ENCODE results near the gene SASH3.

The SASH3 gene

DNA sequence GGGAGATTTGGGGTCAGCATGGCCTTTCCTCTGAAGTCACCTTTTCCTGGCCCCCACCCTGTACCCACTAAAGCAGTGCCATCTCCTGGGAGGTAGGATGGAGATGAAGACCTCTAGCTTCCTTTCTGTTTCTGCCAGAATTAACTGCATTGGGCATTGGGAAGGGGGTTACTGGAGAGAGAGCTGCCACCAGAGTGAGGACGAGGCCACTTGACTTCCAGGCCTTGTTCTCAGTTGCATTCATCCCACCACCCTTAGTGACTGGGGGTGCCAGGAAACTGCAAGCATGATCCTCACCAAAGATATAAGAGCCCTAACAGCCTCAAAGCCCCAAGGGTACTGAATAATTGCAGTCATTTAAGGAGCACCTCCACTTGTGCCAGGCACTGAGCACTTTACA is 15.8 kb downstream of the SASH3 start:
- TF ChIP-seq GATA1 (IDR thresholded peaks at IDR 0.05; ENCODE audit: low read depth, low read length) = no peak
- TF ChIP-seq POLR2A (IDR thresholded peaks at IDR 0.05; ENCODE audit: low read length) = no peak

DNA sequence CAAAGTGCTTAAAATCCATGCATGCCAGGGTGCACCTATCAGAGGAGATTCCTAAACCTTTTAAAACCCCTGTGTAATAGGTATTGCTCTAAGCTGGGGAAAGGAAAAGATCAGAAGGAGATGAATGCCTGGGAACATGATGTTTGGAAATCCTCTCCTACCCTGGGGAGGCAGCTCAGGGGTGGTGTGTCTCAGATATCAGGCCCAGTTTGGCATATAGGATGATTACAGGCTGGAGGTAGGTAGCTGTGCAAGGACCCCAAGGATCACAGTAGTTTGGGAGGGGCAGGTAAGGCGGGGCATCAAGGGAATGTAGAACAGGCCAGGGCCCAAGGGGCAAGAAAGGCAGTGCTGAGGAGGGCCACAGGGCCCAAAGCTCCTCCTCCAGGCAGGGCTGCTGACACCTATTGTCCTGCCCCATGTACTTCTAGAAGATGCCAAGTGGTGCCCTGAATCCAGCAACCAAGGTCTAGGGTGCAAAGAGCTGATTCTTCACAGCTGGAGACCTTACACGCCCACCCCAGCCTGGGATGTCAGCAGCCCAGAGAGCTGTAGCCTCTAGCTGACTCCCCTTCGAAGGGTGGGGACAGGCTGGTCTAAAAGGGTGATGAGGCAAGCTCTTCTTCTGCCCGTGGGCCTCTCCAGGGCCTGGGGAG is 17.6 kb downstream of the SASH3 start:
- no peak for DNase-seq
- TF ChIP-seq POLR2A (IDR thresholded peaks at IDR 0.05; ENCODE audit: low read length) (no peak), GATA1 (IDR thresholded peaks at IDR 0.05; ENCODE audit: low read depth, low read length) (no peak)

More for the DNA sequence above, 15.8 kb downstream of the SASH3 start:
- no peak for DNase-seq

DNA sequence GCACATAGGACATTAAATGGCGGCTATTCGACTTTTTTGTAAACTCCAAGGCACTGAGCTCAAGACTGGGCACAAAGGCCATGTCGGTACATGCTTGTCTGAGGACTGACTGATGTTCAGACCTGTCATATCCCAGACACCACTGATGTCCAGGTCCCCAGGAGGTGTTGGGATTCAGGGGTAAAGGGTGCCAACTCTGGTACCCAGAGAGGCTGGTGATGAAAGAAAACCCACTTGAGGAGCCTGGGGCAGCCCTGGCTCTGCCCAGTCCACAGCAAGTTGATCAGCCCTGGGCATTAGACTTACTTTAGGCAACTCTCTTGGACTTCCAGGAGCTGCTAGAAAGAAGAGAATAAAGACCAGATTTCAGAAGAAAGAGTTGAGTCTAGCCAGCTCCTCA is 18.7 kb downstream of the SASH3 start:
- TF ChIP-seq POLR2A (IDR thresholded peaks at IDR 0.05; ENCODE audit: low read length) (no peak), GATA1 (IDR thresholded peaks at IDR 0.05; ENCODE audit: low read depth, low read length) (no peak)

GRCh38 chrX:129798888-129799287 is 19.1 kb downstream of the SASH3 start:
- no peak for TF ChIP-seq GATA1 (IDR thresholded peaks at IDR 0.05; ENCODE audit: low read depth, low read length)
- TF ChIP-seq POLR2A (IDR thresholded peaks at IDR 0.05; ENCODE audit: low read length) = no peak
- no peak for DNase-seq

More for the DNA sequence above, 18.7 kb downstream of the SASH3 start:
- DNase-seq = no peak

GRCh38 chrX:129800186-129800585 is 20.4 kb downstream of the SASH3 start:
- no peak for TF ChIP-seq POLR2A (IDR thresholded peaks at IDR 0.05; ENCODE audit: low read length)
- no peak for DNase-seq

- no peak for DNase-seq
- TF ChIP-seq GATA1 (IDR thresholded peaks at IDR 0.05; ENCODE audit: low read depth, low read length) (no peak), POLR2A (IDR thresholded peaks at IDR 0.05; ENCODE audit: low read length) (no peak)
Measured at GRCh38 chrX:129802863-129803262, 23.1 kb downstream of the SASH3 start.

DNA sequence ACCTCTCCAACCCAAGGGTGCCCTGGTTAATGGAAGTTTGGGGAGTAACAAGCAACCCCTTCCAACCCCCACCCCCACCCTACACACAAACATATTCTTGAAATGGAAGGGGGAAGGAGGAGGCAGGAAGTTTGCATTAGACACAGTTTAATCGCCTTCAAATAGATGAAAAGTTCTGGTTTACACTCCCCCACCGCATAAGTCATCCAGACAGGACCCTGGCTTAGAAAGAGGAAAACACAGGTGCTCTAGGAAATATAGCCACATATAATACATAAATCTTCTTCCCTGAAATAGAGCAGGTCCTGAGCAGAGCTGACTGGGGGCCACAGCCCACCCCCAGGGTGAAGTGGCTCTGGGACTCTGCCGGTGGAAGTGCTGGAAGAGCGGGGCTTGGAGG is 25.1 kb downstream of the SASH3 start:
- DNase-seq = no peak
- TF ChIP-seq POLR2A (IDR thresholded peaks at IDR 0.05; ENCODE audit: low read length) (no peak), GATA1 (IDR thresholded peaks at IDR 0.05; ENCODE audit: low read depth, low read length) (no peak)

GRCh38 chrX:129808158-129808828 is 28.5 kb downstream of the SASH3 start:
- TF ChIP-seq GATA1 (IDR thresholded peaks at IDR 0.05; ENCODE audit: low read depth, low read length) = no peak
- TF ChIP-seq POLR2A (IDR thresholded peaks at IDR 0.05; ENCODE audit: low read length) = no peak
- no peak for DNase-seq

GRCh38 chrX:129808829-129809796 is 29.4 kb downstream of the SASH3 start:
- DNase-seq = no peak
- TF ChIP-seq POLR2A (IDR thresholded peaks at IDR 0.05; ENCODE audit: low read length) = no peak
- no peak for TF ChIP-seq GATA1 (IDR thresholded peaks at IDR 0.05; ENCODE audit: low read depth, low read length)

DNA sequence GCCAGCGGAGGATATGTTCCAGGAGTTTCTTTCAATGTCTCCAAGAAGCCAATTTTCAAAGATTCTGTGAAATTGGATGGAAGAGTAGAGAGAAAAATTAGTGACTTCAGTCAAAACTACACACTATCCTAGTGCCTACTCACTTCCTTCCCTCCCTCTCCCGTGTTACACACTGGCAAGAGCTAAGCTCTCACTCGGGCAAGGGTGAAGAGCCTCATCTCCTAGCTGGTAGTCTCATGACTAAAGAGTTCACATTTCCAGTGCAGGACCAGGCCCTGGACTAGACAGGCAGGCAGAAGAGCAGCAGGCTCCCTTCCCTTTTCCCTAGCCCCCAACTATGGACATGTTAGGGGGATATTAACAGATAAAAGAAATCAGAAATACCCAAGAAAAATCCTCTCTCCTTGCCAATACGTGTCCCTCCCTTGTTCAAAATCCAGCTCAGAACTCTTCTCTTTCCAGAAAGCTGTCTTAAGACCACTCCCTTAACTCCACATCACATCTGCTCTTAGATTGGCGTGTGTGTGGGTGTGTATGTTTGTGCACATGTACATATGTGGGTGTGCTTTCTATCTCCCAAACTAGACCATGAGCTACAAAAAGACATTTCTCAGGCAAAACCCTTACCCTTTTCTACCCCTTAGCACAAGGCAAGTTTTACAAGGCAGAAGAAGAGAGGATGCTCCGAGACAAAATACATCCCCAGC is 34.1 kb downstream of the SASH3 start:
- no peak for DNase-seq
- TF ChIP-seq GATA1 (IDR thresholded peaks at IDR 0.05; ENCODE audit: low read depth, low read length) = no peak

DNA sequence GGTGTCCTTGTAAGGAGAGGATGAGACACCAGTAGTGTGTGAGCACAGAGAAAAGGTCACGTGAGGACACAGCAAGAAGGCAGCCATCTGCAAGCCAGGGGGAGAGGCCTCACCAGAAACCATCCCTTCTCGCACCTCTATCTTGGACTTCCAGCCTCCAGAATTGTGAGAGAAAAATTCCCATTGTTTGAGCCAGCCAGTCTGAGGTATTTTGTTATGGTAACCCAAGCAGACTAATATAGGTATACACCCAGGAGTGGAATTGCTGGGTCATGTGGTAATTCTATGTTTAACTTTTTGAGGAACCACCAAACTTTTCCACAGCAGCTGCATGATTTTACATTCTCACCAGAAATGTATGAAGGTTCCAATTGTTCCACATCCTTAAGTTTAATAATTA is 38.4 kb downstream of the SASH3 start:
- TF ChIP-seq POLR2A (IDR thresholded peaks at IDR 0.05; ENCODE audit: low read length) = no peak
- TF ChIP-seq GATA1 (IDR thresholded peaks at IDR 0.05; ENCODE audit: low read depth, low read length) = no peak
- no peak for DNase-seq

- peak; percentile 35 to 58 for DNase-seq
- TF ChIP-seq POLR2A (IDR thresholded peaks at IDR 0.05; ENCODE audit: low read length) (no peak), GATA1 (IDR thresholded peaks at IDR 0.05; ENCODE audit: low read depth, low read length) (no peak)
Measured at GRCh38 chrX:129823115-129823514, 43.4 kb downstream of the SASH3 start.

- TF ChIP-seq POLR2A (IDR thresholded peaks at IDR 0.05; ENCODE audit: low read length) = no peak
- DNase-seq = no peak
Measured at GRCh38 chrX:129823522-129823921, 43.8 kb downstream of the SASH3 start.

DNA sequence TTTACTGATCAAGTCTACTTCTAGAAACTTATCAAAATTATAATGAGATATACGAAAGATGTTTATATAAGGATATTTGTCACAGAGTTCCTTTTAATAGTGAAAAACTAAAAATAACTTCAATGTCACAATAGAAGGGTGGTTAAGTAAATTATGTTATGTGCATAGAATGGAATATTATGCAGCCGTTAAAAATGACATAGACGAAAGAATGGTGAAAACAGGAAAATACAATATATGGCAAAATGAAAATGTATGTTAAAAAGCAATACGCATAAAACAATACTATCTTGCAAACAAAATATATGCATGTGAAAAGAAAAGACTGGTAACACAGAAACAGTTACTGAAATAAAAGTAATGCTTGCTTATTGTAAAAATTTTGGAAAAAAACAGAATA is 44.9 kb downstream of the SASH3 start:
- no peak for DNase-seq
- TF ChIP-seq GATA1 (IDR thresholded peaks at IDR 0.05; ENCODE audit: low read depth, low read length) (no peak), POLR2A (IDR thresholded peaks at IDR 0.05; ENCODE audit: low read length) (no peak)
